Suppressor macrophage treated with lipopolysaccharide for 1 hour (primary cell): ENCODE results near the gene BANP.

Source experiments
- DNase-seq, 3 donors: peaks; one replicate each; pipeline ENCODE4 v3.0.0-alpha.2; 2020 to 2022

BANP gene

GRCh38 chr16:88055356-88055755 lies 104.1 kb downstream of the BANP start:
- no peak for DNase-seq

DNA sequence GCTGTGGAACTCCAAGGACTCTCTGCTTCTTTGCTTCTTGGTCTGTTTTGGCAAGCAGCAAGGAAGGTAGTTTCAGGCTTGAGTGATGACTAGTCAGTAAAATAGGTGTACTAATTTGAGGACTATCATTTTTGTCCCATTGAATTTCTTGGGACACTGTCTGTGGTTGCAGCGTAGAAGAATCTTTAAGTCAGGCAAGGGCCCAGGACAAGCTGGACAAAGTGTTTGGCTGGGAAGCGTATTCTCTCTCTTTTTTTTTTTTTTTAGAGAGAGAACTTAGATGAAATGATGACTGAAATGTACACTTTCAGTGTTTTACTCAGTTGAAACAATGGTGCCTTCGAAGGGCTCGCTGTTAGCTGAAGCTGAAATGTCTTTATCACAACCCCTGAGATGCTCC lies 105.0 kb downstream of the BANP start:
- DNase-seq, result no peak

DNA sequence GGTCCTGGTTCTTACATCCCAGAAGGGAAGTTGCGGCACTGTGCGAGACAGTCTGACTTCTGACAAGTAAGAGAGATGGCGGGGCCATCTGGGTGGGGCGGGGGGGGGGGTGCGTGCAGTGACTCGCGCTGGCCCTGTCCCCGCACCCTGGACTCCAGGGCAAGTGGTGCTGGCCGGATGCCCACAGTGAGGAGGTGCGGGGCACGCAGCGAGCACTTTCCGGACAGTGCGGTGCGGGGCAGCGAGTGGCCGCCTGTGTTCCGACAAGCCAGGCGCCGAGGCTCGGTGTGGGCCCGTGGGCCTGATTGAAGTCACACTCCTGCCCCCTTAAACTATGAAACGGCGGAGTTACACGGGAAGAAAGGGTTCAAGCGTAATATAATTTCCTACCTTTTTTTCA lies 106.4 kb downstream of the BANP start:
- no peak for DNase-seq

DNA sequence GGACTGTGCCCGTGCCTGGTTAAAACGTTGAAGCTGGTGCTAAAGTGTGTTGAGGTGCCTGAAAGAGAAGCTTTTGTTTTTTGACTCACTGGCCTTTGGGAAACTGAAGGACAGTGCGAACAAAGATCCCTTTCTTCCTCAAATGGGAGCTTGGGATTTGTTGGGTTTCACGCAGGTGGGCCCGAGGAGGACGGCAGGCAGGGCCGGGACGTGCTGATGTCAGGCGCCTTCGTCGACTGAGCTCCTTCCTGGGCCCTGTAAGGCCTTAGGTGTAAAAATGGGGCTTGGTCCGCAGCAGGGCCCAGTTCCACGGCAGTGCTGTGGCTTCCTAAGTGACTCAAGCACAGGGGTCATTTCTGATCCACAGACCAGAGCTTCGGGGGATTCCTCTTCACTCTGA lies 106.9 kb downstream of the BANP start:
- no peak for DNase-seq

DNA sequence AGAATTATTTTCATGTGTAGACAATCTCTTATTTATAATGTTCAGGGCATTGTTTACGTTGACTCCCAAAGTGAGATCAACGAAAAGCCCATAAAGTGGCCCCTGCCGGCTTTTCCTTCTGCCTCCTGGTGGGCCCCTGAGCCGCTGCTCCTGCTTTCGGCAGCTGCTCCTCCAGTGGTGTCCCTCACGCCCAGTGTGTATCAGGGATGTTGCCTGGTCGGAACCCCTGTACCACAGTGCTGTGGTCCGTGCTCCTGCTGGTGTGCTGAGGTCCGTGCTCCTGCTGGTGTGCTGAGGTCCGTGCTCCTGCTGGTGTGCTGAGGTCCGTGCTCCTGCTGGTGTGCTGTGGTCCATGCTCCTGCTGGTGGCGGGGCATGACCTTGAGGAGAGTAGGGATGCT lies 107.6 kb downstream of the BANP start:
- DNase-seq, result no peak

- no peak for DNase-seq
Observed at GRCh38 chr16:88059701-88060386, 108.6 kb downstream of the BANP start.

DNA sequence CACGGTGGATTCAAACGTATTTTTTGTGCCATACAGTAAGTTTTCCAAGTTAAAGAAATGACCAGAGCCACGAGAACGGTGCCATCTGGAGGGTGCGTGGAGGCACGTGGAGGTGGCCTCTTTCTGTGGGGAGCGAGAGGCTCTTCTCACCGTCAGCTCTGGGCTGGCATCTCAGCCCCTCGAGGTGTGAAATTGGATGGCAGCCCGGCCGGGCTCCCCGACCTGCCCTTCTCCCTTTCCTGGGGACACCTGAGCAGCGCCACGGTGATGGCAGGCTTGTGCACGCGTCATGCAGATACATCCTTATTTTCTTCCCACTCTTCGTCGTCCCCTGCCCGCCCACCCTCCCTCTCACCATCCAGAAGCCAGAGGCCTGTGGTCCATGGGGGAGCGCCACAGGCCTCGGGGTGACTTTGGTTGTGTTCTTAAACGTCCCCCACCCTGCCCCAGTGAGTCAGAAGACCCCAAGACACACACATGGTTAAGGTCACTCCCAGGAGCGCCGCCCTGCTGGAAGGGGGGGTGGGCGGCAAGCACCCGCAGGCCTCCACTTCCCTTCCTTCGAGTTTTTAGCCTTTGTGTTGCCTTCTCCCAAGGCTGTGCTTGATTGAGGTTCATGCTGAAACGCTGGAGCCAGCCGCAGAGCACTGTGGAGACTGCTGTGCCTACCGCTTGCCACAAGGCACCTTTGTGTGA lies 109.4 kb downstream of the BANP start:
- no peak for DNase-seq

DNA sequence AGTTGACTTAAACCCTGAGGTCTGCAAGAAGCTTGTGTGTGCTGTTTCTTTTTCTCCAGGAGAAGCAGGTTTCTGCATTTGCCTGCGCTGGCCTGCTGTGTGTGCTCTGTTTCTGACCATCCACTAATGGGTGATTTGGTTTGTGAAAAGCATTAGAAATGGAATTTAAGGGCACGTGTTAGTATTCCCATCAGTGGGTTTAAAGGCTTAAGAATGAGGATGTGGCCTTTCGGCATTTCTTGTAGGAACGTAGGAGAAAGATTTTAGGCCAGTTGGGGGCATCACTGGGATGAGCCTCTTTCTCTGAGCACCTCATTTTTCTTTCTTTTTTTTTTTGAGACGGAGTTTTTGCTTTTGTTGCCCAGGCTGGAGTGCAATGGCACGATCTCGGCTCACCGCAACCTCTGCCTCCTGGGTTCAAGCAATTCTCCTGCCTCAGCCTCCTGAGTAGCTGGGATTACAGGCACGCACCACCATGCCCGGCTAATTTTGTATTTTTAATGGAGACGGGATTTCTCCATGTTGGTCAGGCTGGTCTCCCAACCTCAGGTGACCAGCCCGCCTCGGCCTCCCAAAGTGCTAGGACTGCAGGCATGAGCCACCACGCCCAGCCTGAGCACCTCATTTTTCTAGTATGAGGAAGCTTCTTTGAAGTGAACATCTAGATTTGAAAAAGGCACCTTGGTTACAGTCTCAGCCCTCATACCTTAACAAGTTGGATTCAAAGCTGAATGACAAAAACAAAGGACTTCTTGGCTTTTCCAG lies 110.3 kb downstream of the BANP start:
- no peak for DNase-seq

GRCh38 chr16:88062341-88063210 lies 111.3 kb downstream of the BANP start:
- no peak for DNase-seq

DNA sequence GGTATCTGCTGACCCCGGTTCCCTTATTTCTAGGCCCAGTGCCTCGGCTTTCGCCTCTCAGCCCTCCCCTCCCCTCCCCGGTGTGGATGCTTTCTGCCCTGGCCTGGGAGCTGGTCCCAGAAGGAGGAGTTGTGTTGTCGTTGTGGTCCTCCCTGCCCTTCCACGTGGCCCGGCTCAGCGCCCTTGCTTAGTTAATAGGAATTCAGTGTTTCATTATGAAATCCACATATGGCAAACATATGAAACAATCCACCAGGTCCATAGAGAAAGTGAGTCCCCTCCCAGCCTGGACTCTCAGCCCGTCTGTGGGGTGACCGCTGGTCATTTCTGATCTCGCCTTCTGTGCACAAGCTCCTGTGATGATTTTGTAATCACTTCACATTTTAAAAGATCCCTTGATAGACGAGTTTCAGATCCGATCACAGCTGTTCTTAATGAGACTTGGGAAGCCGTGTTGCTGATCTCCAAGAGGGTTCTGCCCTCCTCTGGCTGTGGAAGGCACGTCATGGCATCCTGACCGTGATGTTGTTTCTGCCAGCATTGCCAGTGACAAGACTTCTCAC lies 112.1 kb downstream of the BANP start:
- no peak for DNase-seq

DNA sequence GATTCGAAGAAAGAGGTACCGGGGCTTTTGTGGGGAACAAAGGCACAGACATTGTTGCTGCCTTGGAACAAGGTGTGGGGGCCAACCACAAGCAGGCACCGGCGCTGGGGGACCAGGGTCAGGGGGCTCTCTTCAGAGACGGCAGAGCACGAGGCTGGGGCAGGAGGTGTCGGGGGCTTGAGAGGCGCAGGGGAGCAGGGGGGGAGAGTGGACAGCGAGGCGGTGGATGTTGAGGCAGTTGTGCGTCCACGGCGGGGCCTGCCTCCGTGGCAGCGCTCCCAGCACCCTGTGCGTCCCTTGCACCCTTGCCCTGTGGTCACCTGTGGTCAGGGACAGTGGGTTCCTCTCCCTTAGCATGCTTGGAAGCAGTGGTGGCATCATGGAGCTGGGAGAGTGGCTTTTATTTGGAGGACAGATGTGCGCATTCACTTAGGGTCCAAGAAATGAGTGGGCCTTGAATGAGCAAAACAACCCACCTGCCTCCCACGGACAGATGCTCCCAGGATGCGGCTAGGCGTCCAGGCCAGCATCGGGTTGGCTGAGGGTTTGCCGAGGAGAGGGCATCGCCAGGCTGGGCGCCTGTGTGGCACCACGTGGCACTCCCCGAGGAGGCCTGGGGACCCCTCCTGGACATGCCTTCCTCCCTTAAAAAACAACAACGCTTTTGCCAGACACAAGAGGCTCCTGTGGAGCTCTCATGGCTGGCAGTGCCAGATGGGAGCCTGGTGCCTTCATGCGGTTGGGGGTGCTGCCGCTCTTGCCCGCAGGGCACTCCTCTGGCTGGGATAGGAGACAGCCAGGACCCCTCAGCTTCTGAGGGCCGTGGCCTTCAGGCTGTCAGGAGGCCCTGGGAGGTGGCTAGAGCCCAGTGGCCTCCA lies 113.0 kb downstream of the BANP start:
- DNase-seq, result no peak

DNA sequence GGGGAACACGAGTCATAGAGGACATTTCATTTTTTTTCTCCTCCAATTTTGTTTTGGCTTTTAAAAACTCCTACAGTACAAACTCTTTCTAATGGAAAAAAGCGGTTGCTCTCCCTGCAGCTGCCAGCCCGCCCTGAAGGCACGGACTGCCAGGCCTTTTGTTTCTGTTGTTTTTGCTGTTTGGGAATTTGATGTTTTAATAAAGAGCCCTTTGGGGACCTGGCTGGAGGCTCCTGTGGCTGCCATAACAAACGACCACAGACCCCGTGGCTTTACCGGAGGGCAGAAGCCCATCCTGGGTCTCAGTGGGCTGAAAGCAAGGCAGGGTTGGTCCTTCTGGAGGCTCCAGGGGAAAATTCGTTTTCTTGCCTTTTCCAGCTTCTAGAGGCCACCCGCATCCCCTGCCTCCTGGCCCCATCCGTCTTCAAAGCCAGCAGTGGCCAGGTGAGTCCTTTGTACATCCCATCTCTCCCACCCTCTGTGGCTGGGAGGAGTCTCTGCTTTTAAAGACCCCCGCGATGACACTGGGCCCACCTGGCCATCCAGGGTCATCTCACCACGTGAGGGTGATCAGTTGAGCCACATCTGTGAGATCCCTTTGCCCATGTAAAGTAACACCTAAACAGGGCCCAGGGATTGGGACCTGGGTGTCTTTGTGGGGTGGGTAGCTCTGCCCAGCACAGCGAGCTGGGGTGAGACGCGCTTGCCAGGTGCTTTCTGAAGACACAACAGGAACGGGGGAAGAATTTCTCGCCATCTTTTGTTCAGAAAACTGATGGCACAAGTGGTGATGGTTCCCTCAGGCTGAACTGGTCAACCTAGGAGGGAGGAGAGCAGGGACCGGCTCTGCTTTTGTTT lies 113.9 kb downstream of the BANP start:
- no peak for DNase-seq

DNA sequence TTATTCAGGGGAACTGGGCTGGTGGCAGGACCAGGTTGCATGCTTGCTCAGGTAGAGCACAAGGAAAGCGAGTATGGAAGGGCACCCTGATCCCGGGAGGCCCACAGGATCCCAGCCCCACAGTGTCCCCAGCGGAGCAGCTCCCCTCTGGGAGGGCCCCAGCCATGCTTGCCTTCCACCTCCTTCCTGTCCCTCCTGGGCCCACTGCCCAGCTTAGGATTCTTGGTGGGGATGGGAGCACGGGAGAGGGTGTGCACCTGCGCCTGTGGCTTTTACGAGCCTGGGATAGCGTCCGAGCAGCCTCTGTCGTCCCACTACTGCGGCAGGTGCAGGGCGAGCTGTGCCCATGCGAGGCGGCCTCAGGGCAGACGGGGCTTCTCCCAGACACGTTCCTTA lies 114.5 kb downstream of the BANP start:
- no peak for DNase-seq

- DNase-seq, result no peak
Observed at GRCh38 chr16:88066234-88066633, 115.0 kb downstream of the BANP start.

DNA sequence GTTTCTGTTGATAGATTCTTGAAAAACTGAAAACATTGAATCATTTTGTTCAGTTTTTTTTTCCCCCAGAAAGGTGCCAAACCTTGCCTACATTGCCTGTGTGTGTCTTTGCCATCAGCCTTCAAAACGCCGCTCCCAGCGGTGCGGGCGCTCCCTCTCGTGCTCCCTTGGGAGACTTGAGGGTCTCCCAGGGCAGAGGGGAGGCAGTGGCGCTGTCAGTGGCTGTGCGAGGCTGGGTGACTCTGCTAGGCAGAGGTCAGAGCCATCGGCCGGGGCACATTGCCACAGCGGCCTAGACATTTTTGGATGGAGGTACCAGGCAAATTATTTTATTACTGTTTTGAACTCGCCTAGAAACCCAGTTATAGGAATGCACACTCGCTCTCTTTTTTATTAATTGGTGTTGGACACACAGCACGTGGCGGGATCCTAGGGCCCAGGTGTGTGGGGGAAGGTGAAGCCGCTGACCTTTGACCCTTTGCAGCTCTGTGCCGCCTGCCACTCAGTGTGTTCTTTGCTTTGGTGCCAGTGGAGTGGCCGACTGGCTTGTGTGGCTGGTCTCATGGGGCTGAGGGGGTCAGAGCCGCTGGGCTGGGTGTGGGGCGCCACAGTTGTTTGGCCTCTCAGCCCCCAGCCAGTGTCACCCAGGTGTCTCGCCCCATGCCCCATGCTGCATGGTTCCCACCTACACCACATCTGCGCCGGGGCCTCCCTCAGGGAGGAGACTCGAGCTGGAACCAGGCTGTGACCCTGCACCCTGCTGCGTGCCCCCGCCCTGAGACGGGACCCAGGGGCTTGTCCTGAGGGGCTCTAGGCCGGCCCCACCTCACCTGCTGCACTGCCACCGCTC lies 115.7 kb downstream of the BANP start:
- no peak for DNase-seq

GRCh38 chr16:88067530-88068411 lies 116.5 kb downstream of the BANP start:
- DNase-seq, result no peak

GRCh38 chr16:88068476-88069396 lies 117.5 kb downstream of the BANP start:
- peak in 1 of 3 donors; percentile 11 for DNase-seq
